GM23338 (cell line): ENCODE measurements around the gene GLRX. TPM values are rescaled to one million over a fixed set of nuclear protein-coding genes. Genes with fewer than 3 reads are reported as not detected.

ENCODE experiments used
- ATAC-seq: fragments of 200-7000 bp; cut with Tn5 transposase; 3 replicates; pipeline ENCODE4 v1.9.1; 2020
- DNase-seq: peaks from one replicate; pipeline ENCODE4 v3.0.0-alpha.2; 2015; ENCODE audit warnings: low spot score
- H2AFZ ChIP-seq: fragments of 200-600 bp; sonication (generic); 2 replicates; pipeline ENCODE4 v1.8.0; 2016; ENCODE audit warnings: antibody characterized with exemption, mild to moderate bottlenecking, moderate library complexity
- H3F3A ChIP-seq: fragments of 200-600 bp; sonication (generic); replicated peaks from 2 replicates; pipeline ENCODE4 v1.8.0; 2017; ENCODE audit warnings: antibody characterized with exemption, mixed run types, low read depth
- H3K27ac ChIP-seq: fragments of 200-600 bp; sonication (generic); 2 replicates; pipeline ENCODE4 v1.6.1; 2016; ENCODE audit warnings: low read depth
- H3K27me3 ChIP-seq: fragments of 200-600 bp; sonication (generic); 2 replicates; pipeline ENCODE4 v1.8.0; 2016; ENCODE audit warnings: mild to moderate bottlenecking, mixed run types, moderate library complexity; ENCODE audit not compliant: insufficient read depth
- H3K36me3 ChIP-seq: fragments of 200-600 bp; sonication (generic); 2 replicates; pipeline ENCODE4 v1.8.0; 2016; ENCODE audit warnings: mild to moderate bottlenecking; ENCODE audit not compliant: insufficient read depth
- H3K4me1 ChIP-seq: fragments of 200-600 bp; sonication (generic); 2 replicates; pipeline ENCODE4 v1.8.0; 2016; ENCODE audit warnings: mild to moderate bottlenecking, moderate library complexity; ENCODE audit not compliant: insufficient read depth
- H3K4me2 ChIP-seq: fragments of 200-600 bp; sonication (generic); 2 replicates; pipeline ENCODE4 v1.7.1; 2017; ENCODE audit warnings: mixed run types
- H3K4me3 ChIP-seq: fragments of 200-600 bp; sonication (generic); 2 replicates; pipeline ENCODE4 v1.6.1; 2016; ENCODE audit warnings: mixed run types
- H3K79me2 ChIP-seq: fragments of 200-600 bp; sonication (generic); replicated peaks from 2 replicates; pipeline ENCODE4 v1.8.0; 2017; ENCODE audit warnings: mild to moderate bottlenecking; ENCODE audit not compliant: insufficient read depth
- H3K9me2 ChIP-seq: fragments of 200-600 bp; sonication (generic); 2 replicates; pipeline ENCODE4 v1.8.0; 2017; ENCODE audit not compliant: insufficient read depth
- H4K20me1 ChIP-seq: fragments of 200-600 bp; sonication (generic); replicated peaks from 2 replicates; pipeline ENCODE4 v1.8.0; 2017; ENCODE audit warnings: mild to moderate bottlenecking; ENCODE audit not compliant: insufficient read depth
- H3K27ac Mint-ChIP-seq: 2 replicates; pipeline ENCODE4 v1.8.0; 2020; ENCODE audit warnings: inconsistent platforms, mild to moderate bottlenecking, moderate library complexity, mixed read lengths
- H3K27me3 Mint-ChIP-seq: 3 replicates; pipeline ENCODE4 v1.8.0; 2022; ENCODE audit warnings: low read depth, mild to moderate bottlenecking, moderate library complexity, mixed read lengths, inconsistent platforms; ENCODE audit not compliant: insufficient read depth, poor library complexity
- H3K36me3 Mint-ChIP-seq: 3 replicates; pipeline ENCODE4 v1.8.0; 2021; ENCODE audit warnings: low read depth, mild to moderate bottlenecking, inconsistent platforms, moderate library complexity, mixed read lengths
- H3K4me1 Mint-ChIP-seq: 3 replicates; pipeline ENCODE4 v1.8.0; 2020; ENCODE audit warnings: mild to moderate bottlenecking, inconsistent platforms, mixed read lengths
- H3K4me3 Mint-ChIP-seq: 3 replicates; pipeline ENCODE4 v1.8.0; 2021; ENCODE audit warnings: moderate library complexity, mild to moderate bottlenecking, inconsistent platforms, mixed read lengths
- H3K9me3 Mint-ChIP-seq: 3 replicates; pipeline ENCODE4 v1.8.0; 2020; ENCODE audit warnings: moderate library complexity, mild to moderate bottlenecking, inconsistent platforms, mixed read lengths
- CREB1 ChIP-seq: fragments of 250-450 bp; sonication (Bioruptor Pico); IDR thresholded peaks from 2 replicates; pipeline ENCODE4 v1.5.0; 2020; ENCODE audit warnings: low read depth, mild to moderate bottlenecking, moderate library complexity
- CTCF ChIP-seq, 2 experiments: fragments of 200-600 bp in 1 of 2; sonication (generic) in 1 of 2; conservative IDR thresholded peaks; 2 replicates each; pipeline versions ENCODE4 v1.5.1 to v1.6.1; 2016 to 2017; ENCODE audit warnings: antibody characterized with exemption in 2 of 2, low read depth in 2 of 2, mild to moderate bottlenecking in 2 of 2, moderate library complexity in 1 of 2
- ETS1 ChIP-seq: IDR thresholded peaks from 2 replicates; pipeline ENCODE4 v1.6.1; 2016; ENCODE audit warnings: antibody characterized with exemption
- EZH2phosphoT487 ChIP-seq: fragments of 200-600 bp; sonication (generic); IDR thresholded peaks from one replicate; pipeline ENCODE4 v1.8.1; 2018; ENCODE audit warnings: antibody characterized with exemption; ENCODE audit not compliant: unreplicated experiment
- JUNB ChIP-seq: IDR thresholded peaks from one replicate; pipeline ENCODE4 v1.6.1; 2016; ENCODE audit warnings: antibody characterized with exemption; ENCODE audit not compliant: unreplicated experiment
- NANOG ChIP-seq: IDR thresholded peaks from 2 replicates; pipeline ENCODE4 v1.6.1; 2016; ENCODE audit warnings: antibody characterized with exemption, borderline replicate concordance
- POLR2AphosphoS5 ChIP-seq: IDR thresholded peaks from 2 replicates; pipeline ENCODE4 v1.6.1; 2016; ENCODE audit warnings: antibody characterized with exemption, low read depth
- REST ChIP-seq: IDR thresholded peaks from one replicate; pipeline ENCODE4 v1.6.1; 2018; ENCODE audit warnings: antibody characterized with exemption; ENCODE audit not compliant: unreplicated experiment
- ZNF114 ChIP-seq: fragments of 250-450 bp; sonication (Bioruptor Pico); IDR thresholded peaks from 2 replicates; pipeline ENCODE4 v1.5.0; 2020; ENCODE audit warnings: mild to moderate bottlenecking, moderate library complexity
- polyA plus RNA-seq: library from polyadenylated mRNA; unstranded; fragments of >200 nt; fragmentation: Nextera tagmentation; extraction: Ambion mirVana; gene quantifications from 2 replicates; pipeline ENCODE4 v1.2.1, GENCODE V29; 2016
- total RNA-seq: library from RNA; depleted of rRNA; stranded (reverse); fragments of >200 nt; shearing (Covaris generic); gene quantifications from 2 replicates; pipeline ENCODE4 v1.2.3, GENCODE V29; 2014

Gene GLRX
- total and polyA plus RNA-seq, 2 experiments from 2014 or later = 9.5 to 42.2 TPM

DNA sequence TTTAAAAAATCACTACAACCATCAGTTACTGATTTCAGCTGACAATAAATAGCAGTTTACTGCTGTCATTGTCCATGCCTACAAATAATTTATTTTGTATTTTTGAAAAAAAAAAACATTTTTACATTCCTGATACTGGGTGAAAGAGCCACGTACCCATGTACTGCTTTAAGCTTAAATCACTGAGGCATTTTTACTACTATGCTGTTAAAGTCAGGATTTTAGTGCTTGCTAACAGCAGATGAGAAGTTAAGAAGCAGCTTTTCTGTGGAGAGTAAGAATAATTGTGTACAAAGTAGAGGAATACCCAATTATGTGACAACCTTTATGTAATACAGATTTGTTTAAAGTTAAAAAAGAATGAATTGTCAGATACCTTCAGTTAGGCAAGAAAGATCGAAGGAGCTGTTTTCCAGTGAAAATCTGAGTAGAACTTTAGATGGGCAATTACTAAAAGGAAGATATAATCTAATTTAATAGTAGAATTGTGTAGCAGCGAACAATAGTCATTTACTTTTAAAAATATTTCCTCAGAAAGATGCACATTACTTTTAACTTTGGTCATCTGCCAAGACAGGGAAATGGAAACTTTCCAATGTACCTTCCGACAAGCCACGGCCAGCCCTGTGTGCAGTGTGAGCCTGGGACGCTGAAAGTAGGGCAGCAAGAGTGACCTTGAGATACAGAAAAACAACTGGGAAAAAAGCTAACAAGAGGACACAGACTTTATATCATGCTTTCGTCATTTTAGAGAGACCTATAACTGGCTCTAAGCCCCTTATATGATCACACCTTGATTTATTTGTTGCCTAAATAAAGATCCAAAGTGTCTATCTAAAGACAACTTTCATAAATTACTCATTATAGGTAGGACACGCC is 51.5 kb downstream of the GLRX start:
- no peaks in the 10 kb centered on the region for H3K27me3 ChIP-seq
- no peak overlapping the region for H3K4me3 Mint-ChIP-seq
- no peaks in the 10 kb centered on the region for H3K36me3 ChIP-seq
- H3K27ac ChIP-seq = no peak overlapping the region
- no peaks in the 10 kb centered on the region for H3K27me3 Mint-ChIP-seq
- no peaks in the 10 kb centered on the region for H4K20me1 ChIP-seq
- H3K27ac Mint-ChIP-seq = no peak overlapping the region
- H3F3A ChIP-seq = no peaks in the 10 kb centered on the region
- H3K36me3 Mint-ChIP-seq = no peaks in the 10 kb centered on the region
- H2AFZ ChIP-seq = no peak overlapping the region
- H3K4me3 ChIP-seq = no peak overlapping the region
- no peaks in the 10 kb centered on the region for H3K4me1 ChIP-seq
- no peaks in the 10 kb centered on the region for H3K79me2 ChIP-seq
- DNase-seq (no peak), ATAC-seq (no peak)
- H3K4me1 Mint-ChIP-seq = no peaks in the 10 kb centered on the region
- TF ChIP-seq CREB1 (no peak), ZNF114 (CRISPR knock-in tag) (no peak)
- H3K4me2 ChIP-seq = no peak overlapping the region
- H3K9me2 ChIP-seq = no peaks in the 10 kb centered on the region
- no peaks in the 10 kb centered on the region for H3K9me3 Mint-ChIP-seq

- no peak overlapping the region for H2AFZ ChIP-seq
- H3K79me2 ChIP-seq = no peaks in the 10 kb centered on the region
- no peaks in the 10 kb centered on the region for H3K36me3 Mint-ChIP-seq
- H3K4me2 ChIP-seq = no peak overlapping the region
- no peaks in the 10 kb centered on the region for H3F3A ChIP-seq
- H3K4me1 Mint-ChIP-seq = no peaks in the 10 kb centered on the region
- H3K27ac Mint-ChIP-seq = no peak overlapping the region; the same call in 1 of the 2 replicates
- no peaks in the 10 kb centered on the region for H3K27me3 Mint-ChIP-seq
- H3K27ac ChIP-seq = no peak overlapping the region
- no peaks in the 10 kb centered on the region for H3K4me1 ChIP-seq
- no peaks in the 10 kb centered on the region for H3K9me3 Mint-ChIP-seq
- no peaks in the 10 kb centered on the region for H3K9me2 ChIP-seq
- H4K20me1 ChIP-seq = no peaks in the 10 kb centered on the region
- no peaks in the 10 kb centered on the region for H3K36me3 ChIP-seq
- H3K4me3 Mint-ChIP-seq = no peak overlapping the region
- no peaks in the 10 kb centered on the region for H3K27me3 ChIP-seq
- DNase-seq (no peak), ATAC-seq (no peak; the same call in 2 of the 3 replicates)
- no peak overlapping the region for H3K4me3 ChIP-seq
- TF ChIP-seq NANOG = no peak
- no peak for TF ChIP-seq JUNB
- no peak for TF ChIP-seq EZH2phosphoT487
- TF ChIP-seq CTCF (conservative IDR thresholded peaks at IDR 0.05; ENCODE audit: low read depth in 2 of 2) = no peak
- no peak for TF ChIP-seq CREB1
These were observed 53.8 kb downstream of the GLRX start for GRCh38 chr5:95768731-95769130.

DNA sequence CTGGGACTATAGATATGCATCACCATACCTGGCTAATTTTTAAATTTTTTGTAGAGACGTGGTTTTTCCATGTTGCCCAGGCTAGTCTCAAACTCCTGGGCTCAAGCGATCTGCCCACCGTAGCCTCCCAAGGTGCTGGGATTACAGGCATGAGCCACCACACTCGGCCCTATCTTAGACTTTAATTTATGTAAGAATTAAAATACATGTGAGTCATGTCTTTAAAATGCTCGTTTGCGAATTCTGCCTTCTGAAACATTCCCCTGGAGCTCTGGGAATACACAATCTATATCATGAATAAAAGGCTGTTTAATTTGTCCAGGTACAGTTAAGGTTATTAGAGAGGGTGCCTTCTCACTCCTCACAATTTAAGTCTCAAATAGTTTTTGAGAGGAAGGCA is 58.6 kb downstream of the GLRX start:
- H3K36me3 Mint-ChIP-seq = no peaks in the 10 kb centered on the region
- Histone ChIP-seq H3K4me1 (no peaks in the 10 kb centered on the region), H3K36me3 (no peaks in the 10 kb centered on the region), H4K20me1 (no peaks in the 10 kb centered on the region), H3K4me2 (no peak overlapping the region), H3K4me3 (no peak overlapping the region), H3K27me3 (no peaks in the 10 kb centered on the region), H3K79me2 (no peaks in the 10 kb centered on the region), H3F3A (no peaks in the 10 kb centered on the region), H2AFZ (no peak overlapping the region), H3K27ac (no peak overlapping the region), H3K9me2 (no peaks in the 10 kb centered on the region)
- no peaks in the 10 kb centered on the region for H3K4me1 Mint-ChIP-seq
- no peak for ATAC-seq
- H3K27me3 Mint-ChIP-seq = no peaks in the 10 kb centered on the region
- H3K4me3 Mint-ChIP-seq = no peak overlapping the region
- no peak for DNase-seq
- H3K9me3 Mint-ChIP-seq = no peaks in the 10 kb centered on the region
- H3K27ac Mint-ChIP-seq = no peak overlapping the region
- TF ChIP-seq POLR2AphosphoS5 = no peak
- no peak for TF ChIP-seq ETS1
- TF ChIP-seq REST = no peak
- no peak for TF ChIP-seq ZNF114 (CRISPR knock-in tag)
- no peak for TF ChIP-seq NANOG
- no peak for TF ChIP-seq EZH2phosphoT487
- no peak for TF ChIP-seq CTCF (conservative IDR thresholded peaks at IDR 0.05; ENCODE audit: low read depth in 2 of 2)
